ENCODE measurements around the gene SBNO2.

DNA sequence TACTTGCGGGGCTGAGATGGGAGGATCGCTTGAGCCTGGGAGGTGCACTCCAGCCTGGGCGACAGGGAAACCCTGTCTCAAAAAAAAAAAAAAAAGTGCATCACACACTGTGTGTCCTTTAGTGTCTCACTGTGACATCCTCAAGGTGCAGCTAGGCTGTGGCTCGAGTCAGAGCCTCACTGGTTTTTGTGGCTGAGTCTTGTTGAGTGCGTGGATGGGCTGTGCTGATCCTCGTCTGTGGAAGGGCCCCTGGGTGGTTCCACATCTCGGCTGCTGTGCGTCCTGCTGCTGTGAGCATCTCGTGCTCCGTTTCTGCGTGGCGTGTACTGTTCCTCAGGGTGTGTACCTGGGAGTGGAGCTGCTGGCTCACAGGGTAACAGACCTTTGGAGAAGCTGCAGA, 42.7 kb upstream of the SBNO2 start:
- TF ChIP-seq, protein P1, sequence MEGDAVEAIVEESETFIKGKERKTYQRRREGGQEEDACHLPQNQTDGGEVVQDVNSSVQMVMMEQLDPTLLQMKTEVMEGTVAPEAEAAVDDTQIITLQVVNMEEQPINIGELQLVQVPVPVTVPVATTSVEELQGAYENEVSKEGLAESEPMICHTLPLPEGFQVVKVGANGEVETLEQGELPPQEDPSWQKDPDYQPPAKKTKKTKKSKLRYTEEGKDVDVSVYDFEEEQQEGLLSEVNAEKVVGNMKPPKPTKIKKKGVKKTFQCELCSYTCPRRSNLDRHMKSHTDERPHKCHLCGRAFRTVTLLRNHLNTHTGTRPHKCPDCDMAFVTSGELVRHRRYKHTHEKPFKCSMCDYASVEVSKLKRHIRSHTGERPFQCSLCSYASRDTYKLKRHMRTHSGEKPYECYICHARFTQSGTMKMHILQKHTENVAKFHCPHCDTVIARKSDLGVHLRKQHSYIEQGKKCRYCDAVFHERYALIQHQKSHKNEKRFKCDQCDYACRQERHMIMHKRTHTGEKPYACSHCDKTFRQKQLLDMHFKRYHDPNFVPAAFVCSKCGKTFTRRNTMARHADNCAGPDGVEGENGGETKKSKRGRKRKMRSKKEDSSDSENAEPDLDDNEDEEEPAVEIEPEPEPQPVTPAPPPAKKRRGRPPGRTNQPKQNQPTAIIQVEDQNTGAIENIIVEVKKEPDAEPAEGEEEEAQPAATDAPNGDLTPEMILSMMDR (conservative IDR thresholded peaks at IDR 0.05; ENCODE audit: low read depth, low read length) = no peak
- TF ChIP-seq EZH2 (IDR thresholded peaks at IDR 0.05; ENCODE audit: borderline replicate concordance, low read depth, low read length, poor library complexity, severe bottlenecking) = no peak
